ENCODE measurements around the gene MIPOL1. TPM values are rescaled to one million over a fixed set of nuclear protein-coding genes. Genes with fewer than 3 reads are reported as not detected.

The MIPOL1 gene
- total and polyA plus RNA-seq, 2 of the 13 experiments (the other 11 are each of a cell fraction or from before 2014, with no cell fraction given) = 8.6 to 34.2 TPM

GRCh38 chr14:37230551-37231194 is 32.9 kb downstream of the MIPOL1 start (continued):
- TF ChIP-seq, protein P1, sequence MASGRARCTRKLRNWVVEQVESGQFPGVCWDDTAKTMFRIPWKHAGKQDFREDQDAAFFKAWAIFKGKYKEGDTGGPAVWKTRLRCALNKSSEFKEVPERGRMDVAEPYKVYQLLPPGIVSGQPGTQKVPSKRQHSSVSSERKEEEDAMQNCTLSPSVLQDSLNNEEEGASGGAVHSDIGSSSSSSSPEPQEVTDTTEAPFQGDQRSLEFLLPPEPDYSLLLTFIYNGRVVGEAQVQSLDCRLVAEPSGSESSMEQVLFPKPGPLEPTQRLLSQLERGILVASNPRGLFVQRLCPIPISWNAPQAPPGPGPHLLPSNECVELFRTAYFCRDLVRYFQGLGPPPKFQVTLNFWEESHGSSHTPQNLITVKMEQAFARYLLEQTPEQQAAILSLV (CRISPR knock-in tag; IDR thresholded peaks at IDR 0.05; ENCODE audit: borderline replicate concordance) = no peak
- TF ChIP-seq ZNF329 (CRISPR knock-in tag; IDR thresholded peaks at IDR 0.05; ENCODE audit: low read depth) (no peak), NR0B2 (CRISPR knock-in tag; IDR thresholded peaks at IDR 0.05) (no peak), ZBTB20 (CRISPR knock-in tag; IDR thresholded peaks at IDR 0.05; ENCODE audit: borderline replicate concordance, low read depth) (no peak), SMC3 (IDR thresholded peaks at IDR 0.05; ENCODE audit: low read length) (peak; percentile 77), TOE1 (CRISPR knock-in tag; IDR thresholded peaks at IDR 0.05) (peak; percentile 49; the same call in 1 of the 2 replicates), KDM5B (CRISPR knock-in tag; IDR thresholded peaks at IDR 0.05; ENCODE audit: borderline replicate concordance) (no peak), HMGXB4 (CRISPR knock-in tag; IDR thresholded peaks at IDR 0.05; ENCODE audit: borderline replicate concordance in 1 of 2, low read depth in 1 of 2) (0 out of 4 replicates have a peak, but pooled peaks have one; percentile 40 to 44), TAF15 (IDR thresholded peaks at IDR 0.05; ENCODE audit: low read depth, low read length, poor library complexity, severe bottlenecking) (no peak), ZSCAN12 (CRISPR knock-in tag; IDR thresholded peaks at IDR 0.05) (no peak), ZFP62 (CRISPR knock-in tag; IDR thresholded peaks at IDR 0.05) (no peak), ZNF280B (CRISPR knock-in tag; IDR thresholded peaks at IDR 0.05; ENCODE audit: borderline replicate concordance) (no peak), STAG1 (CRISPR knock-in tag; IDR thresholded peaks at IDR 0.05) (peak; percentile 86), GATAD2A (CRISPR knock-in tag; IDR thresholded peaks at IDR 0.05) (peak; percentile 23; the same call in 1 of the 2 replicates), ZFP82 (CRISPR knock-in tag; IDR thresholded peaks at IDR 0.05; ENCODE audit: borderline replicate concordance) (no peak)
- TF ChIP-seq, protein P2, sequence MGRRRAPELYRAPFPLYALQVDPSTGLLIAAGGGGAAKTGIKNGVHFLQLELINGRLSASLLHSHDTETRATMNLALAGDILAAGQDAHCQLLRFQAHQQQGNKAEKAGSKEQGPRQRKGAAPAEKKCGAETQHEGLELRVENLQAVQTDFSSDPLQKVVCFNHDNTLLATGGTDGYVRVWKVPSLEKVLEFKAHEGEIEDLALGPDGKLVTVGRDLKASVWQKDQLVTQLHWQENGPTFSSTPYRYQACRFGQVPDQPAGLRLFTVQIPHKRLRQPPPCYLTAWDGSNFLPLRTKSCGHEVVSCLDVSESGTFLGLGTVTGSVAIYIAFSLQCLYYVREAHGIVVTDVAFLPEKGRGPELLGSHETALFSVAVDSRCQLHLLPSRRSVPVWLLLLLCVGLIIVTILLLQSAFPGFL (CRISPR knock-in tag; IDR thresholded peaks at IDR 0.05) = no peak
- TF ChIP-seq, protein P3, sequence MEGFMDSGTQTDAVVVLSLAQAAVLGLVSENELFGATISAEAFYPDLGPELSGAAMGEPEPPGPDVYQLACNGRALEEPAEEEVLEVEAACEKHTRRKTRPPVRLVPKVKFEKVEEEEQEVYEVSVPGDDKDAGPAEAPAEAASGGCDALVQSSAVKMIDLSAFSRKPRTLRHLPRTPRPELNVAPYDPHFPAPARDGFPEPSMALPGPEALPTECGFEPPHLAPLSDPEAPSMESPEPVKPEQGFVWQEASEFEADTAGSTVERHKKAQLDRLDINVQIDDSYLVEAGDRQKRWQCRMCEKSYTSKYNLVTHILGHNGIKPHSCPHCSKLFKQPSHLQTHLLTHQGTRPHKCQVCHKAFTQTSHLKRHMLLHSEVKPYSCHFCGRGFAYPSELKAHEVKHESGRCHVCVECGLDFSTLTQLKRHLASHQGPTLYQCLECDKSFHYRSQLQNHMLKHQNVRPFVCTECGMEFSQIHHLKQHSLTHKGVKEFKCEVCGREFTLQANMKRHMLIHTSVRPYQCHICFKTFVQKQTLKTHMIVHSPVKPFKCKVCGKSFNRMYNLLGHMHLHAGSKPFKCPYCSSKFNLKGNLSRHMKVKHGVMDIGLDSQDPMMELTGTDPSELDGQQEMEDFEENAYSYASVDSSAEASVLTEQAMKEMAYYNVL (CRISPR knock-in tag; IDR thresholded peaks at IDR 0.05; ENCODE audit: borderline replicate concordance) = no peak
